NCI-H146 treated with DMSO at 0.1 percent for 48 hours (cell line): Measurements from ENCODE around the gene FAM234A.

Experiments
- DNase-seq: peaks from one replicate; lab custom pipeline; 2025; ENCODE audit not compliant: unreplicated experiment; lab: John Stamatoyannopoulos, UW

Gene FAM234A

DNA sequence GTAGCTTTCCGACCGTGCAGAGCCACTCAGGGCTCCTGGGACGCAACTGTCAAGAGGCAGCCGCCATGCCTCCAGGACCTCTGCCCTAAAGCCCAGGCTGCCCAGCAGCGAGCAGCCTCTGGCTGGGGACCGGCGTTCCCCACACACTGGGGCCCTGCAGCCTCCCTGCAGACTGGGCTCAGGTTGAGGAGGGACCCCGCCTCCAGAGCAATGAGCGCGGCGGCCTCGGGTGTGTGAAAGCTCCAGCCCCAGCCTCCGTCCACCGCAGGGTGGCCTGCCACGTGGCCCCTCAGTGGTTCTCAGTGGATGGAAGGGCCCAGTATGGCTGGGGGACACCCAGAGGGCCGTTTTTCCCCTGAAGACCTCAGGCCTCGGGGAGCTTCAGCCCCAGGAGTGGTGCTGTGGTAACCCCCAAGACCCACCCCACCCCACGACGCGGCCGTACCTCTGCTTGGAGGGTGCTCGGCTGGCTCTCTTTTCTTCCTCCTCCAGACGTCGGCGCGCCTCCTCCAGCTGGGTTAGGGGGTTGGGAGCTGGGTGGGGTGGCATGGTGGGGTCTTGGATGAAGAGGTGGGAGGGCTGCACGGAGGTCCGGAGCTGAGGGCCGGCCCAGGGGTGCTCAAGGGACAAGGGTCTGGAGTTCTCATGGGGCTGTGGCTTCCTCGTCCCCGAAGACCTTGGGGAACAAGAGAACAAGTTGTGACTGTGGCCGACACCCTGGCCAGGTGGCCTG lies 58.6 kb downstream of the FAM234A start:
- no peak for DNase-seq

DNA sequence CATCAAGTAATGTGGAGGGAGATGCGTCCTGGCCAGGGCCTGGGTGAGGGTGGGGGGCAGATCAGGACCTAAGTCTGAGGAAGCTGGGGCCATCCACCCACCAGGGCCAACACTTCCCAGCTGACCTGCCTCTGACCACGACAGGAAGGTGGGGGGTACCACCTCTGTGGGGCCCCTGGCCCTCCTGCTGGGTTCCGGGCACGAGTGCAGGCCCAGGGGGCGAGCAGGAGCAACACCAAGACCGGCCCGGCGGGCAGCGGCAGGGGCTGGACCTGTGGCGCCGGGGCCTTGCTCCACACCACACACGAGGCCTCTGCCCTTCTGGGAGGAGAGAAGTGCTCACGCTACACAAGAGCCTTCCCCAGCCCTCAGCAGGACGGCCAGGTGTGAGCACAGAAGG lies 61.7 kb downstream of the FAM234A start:
- DNase-seq: no peak

DNA sequence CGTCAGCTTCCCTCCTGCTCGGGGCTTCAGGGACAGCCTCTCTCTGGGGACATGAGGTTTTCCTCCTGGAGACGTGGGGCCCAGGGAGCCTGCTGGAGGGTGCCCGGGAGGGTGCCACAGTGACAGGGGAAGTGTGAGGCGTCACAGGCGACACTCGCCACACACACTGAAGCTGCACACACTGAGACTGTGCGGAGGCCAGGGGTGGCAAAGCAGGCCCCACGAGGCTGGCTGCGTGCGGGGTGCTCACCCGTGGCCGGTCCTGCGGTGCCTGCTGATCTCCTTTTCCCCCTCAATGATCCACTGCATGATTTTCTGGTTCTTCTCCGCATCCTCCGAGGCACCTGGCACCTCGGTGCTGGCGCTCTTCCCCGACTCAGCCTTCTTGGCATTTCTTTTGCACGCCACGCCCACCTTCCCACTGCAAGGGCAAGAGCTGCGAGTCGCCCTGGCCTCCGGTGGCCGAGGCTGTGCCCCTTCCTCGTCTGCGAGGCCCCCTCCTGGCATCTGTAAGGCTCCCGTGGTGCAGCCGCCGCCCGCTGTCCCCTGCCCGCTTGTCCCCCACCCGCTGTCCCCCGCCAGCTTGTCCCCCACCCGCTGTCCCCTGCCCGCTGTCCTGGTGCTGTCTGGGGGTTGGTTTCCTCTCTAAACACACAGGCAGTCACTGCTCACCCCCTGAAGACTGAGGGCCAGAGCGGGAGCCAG lies 62.3 kb downstream of the FAM234A start:
- DNase-seq: no peak

DNA sequence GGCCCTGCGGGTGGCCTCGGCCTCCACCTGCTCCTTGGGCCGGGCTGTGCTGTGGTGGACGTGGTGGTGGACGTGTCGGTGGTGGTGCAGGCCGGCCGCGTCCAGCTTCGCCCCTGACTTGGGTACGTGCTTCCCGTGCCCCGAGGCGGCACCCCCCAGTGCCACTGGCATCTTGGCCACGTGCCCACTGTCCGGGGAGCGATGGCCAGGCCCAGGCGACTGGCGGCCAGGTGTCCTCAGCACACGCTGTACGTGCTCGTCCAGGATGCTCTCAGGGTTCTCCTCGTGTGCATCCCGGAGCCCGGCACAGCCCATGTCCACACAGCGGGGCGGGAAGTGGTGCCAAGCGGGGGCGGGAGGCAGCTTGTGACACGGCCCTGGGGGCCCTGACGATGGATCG lies 63.2 kb downstream of the FAM234A start:
- DNase-seq: no peak

DNA sequence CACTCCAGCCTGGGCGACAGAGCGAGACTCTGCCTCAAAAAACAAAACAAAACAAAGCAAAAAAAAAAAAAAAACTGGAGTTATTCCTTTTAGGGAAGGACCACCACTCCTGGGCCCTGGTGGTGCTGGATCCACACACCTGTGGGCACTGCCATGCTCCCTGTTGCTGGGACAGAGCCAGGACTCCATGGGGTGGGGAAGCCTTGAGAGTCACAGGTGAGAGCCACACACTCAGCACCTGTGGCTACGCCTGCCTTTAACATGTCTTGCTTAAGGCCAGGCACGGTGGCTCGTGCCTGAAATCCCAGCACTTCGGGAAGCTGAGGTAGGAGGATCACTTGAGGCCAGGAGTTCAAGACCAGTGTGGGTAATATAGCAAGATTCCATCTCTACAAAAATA lies 66.6 kb downstream of the FAM234A start:
- no peak for DNase-seq

DNA sequence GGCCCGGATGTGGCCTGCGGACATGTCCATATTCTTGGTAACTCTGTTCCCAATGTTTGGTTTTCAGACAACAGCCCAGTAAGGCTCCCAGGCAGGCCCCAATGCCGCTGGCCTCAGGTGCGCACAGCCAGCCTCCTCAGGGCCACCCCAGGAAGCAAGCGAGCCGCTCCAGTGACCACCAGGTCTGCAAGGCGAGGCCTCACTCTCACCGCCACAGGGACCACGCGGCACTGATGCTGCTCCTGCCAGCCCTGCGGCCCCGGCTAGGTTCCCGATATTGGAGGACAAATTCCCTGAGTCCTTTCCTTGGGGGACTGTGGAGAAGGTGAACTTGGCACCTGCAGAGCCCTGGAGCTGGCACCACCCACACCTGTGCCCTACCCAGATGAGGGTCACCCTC lies 67.3 kb downstream of the FAM234A start:
- no peak for DNase-seq

DNA sequence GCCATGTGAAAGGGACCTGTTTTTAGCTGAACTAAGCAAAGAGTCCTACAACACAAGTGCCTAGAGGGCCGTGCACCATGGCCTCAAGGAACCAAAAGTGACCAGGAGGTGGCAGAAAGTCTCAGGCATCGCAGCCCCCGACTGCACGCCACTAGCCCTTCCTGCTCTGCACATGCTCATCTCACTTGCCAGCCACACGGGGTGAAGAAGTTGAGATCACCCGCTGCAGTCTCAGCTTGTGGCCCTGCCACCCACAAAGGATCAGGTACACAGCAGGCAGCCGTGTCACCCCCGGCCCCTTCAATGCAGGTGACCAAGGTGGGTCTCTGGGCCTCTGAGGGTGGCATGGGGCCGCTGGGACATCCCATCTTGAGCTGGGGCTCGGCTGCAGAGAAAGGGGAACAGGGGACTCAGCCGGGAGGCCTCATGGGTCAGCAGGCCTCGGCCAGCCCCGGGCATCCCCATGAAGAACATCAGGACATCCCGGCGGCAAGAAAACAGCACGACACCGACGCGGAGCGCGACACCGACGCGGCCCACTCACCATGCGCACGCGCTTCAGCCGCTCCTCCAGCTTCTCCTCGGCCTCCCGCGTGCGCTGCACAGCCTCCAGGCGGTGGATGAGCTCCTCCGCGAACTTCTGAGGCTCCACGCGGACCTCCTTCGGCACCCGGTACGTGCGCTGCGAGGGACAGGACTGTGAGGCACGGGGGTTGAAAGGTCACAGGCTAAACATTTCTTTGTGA lies 69.3 kb downstream of the FAM234A start:
- DNase-seq: no peak

DNA sequence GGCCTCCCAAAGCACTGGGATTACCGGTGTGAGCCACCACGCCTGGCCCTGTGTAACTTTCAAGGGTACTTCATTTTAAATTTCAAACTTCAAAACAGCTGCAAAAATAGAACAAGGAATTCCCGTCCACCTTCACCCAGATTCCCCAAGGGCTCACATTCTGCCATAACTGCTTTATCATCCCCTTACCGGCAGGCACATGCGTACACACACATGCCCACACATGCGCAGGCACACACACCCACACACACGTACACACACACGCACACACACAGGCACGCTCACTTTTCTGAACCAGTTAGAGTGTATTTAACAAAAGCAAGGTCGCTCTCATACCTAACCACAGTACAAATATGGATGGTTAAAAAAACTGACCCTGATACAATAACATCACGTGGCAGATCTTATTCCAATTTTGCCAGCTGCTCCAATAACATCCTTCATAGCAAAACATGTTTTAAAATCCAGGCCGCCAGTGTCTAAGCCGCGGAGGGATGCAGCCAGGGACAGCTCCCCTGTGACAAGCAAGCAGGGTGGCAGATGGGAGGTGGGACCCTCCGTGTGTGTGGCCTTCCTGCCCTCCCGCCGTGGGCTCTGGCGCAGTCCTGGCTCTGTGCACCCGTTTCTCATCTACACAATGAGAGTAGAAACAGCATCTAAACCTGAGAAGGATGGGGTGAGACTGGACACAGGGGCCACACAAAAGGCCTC lies 71.5 kb downstream of the FAM234A start:
- DNase-seq: no peak

DNA sequence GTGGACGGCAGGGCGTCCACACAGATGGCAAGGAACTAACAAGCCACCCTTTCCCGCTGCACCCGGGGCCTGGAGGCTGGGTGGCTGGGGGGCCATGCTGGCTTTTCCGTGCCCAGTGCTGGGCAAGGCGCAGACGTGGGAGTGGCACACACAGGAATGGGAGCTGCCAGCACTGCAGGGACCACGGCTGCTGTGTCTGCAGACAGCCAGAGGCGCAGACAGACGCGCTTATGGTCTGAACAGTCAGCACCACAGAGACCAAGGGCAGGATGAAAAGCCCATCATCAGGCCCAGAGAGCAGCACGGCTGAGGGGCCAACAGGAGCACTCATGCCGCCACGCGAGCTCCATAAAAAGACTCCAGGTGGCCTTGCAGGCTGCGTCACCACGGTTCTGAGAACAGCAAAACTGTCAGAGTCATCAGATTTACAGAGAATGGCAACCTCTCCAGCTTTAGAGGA lies 72.3 kb downstream of the FAM234A start:
- no peak for DNase-seq

DNA sequence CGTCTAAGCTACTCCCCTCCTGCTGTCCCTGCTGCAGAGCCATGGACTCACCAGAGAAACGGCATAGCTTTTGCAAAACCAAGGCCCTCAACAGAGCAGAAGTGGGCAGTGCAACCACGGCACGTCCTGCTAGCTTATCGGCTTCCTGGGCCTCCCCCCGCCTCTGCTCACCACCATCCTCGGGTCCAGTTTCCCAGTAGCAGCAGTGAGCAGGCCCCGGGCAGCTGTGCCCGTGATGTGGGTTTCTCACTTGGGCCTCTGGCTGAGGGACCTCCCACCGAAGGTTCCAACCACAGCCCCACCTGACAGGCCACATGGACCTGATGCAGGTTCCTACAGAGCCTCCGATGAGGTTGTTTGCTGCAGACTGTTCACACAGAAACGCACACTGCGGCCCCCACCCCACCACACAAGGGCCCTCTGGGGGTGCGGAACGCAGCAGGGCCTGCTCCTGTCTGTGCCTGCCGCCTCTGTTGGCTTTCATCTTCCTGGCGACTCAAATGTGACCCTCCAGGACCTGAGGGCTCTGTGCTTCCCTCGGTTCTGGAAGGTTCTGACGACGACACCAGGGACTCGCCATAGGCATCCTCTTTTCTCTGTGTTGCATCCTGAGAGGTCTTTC lies 73.2 kb downstream of the FAM234A start:
- DNase-seq: no peak

DNA sequence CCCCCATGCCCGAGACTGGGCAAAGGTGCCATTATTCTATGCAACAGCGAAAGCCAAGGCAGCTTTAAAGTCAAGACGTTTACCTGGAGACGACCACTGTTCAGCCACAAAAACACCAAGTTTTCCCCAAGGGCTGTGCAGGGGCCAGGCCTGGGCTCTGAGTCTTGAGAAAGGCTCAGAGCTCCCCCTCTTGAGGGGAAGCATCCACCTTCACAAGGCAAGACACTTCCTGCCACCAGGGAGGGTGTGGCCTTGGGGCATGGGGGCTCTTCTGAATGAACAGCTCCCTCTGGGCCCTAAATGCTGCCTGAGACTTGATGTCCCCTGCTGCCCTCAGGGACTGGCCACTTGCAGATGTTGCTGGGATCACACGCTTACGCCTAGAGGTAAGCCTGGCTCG lies 74.9 kb downstream of the FAM234A start:
- no peak for DNase-seq

DNA sequence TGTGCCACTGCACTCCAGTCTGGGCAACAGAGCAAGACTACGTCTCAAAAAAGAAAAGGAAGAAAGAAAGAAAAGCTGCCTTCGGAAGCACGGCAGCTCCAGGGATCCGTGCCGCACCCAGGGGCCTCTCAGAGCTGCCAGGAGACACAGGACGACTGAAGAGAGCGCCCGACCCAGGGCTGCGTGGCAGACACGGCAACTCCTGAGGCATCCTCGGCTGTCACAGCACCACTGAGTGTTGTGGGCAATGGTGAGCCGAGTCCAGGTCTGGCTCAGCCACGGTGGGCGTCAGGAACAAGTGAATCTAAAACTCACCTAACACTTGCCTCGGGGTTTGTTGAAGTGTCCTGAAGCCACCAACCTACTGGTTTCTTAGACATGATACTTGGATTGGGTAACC lies 77.1 kb downstream of the FAM234A start:
- no peak for DNase-seq

DNA sequence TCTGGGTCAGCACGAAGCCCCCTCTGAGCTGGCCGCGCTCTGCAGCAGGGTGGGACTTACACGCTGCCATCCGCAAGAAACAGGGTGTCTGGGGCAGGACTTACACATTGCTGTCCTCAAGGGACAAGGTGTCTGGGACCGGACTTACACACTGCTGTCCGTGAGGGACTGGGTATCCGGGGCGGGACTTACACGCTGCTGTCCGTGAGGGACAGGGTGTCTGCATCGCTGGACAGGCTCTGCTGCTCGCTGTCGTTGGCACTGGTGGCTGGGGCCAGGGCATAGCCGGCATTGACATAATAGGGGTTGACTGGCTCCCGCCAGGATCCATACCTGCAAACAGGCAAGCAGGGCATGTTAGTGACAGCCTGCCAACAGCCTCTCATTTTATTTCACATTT lies 79.7 kb downstream of the FAM234A start:
- no peak for DNase-seq

DNA sequence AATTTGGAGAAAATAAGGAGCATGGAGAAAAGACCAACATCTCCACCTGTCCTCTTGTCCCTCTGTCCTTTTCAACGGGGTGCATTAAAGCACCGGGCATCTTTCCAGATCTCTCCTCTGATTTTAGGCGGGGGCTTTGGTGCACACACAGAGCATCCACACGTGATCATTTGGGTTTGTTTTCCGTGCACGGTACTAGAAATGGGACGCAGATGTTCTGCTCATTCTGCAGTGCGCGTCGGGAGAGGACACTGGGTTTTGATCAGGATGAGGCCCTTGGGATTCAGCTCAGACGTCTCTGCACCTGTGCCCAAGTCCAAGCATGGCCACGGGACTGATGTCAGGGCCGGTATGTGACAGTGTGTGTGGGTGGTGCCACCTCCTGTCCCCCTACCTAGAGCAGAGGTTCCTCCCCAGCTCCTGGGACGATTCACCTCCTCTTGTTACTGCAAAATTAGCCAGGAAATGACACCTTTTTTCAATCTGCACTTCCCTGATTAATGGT lies 80.2 kb downstream of the FAM234A start:
- DNase-seq: no peak
